Gastrocnemius medialis (tissue), 4 donors: Measurements from ENCODE around the gene LPCAT3. TPM values are rescaled to one million over a fixed set of nuclear protein-coding genes. Genes with fewer than 3 reads are reported as not detected.

Experiments
- ATAC-seq, 2 donors: fragments of 150-250 bp; one replicate each; pipeline ENCODE4 v1.9.1; 2016
- DNase-seq, 2 donors: peaks; one replicate each; pipeline ENCODE4 v3.0.0-alpha.2; 2019
- H3K27ac ChIP-seq, 4 donors: fragments of 200-600 bp; sonication (generic); 1 replicate in 1 of 4; 2 replicates in 3 of 4; pipeline ENCODE4 v1.5.1; 2016 to 2018; ENCODE audit warnings: mild to moderate bottlenecking in 2 of 4, moderate library complexity in 1 of 4
- H3K27me3 ChIP-seq, 3 donors: fragments of 200-600 bp; sonication (generic) in 2 of 3; 1 replicate in 1 of 3; 2 replicates in 2 of 3; pipeline versions ENCODE4 v1.5.1 to v1.6.0; 2016 to 2019; ENCODE audit warnings: mild to moderate bottlenecking in 1 of 3, moderate library complexity in 1 of 3
- H3K36me3 ChIP-seq, 2 donors: fragments of 200-600 bp; sonication (generic) in 1 of 2; one replicate each; pipeline ENCODE4 v1.5.1; 2017 to 2018
- H3K4me1 ChIP-seq, 2 donors: fragments of 200-600 bp; sonication (generic) in 1 of 2; one replicate each; pipeline ENCODE4 v1.5.1; 2016 to 2017; ENCODE audit warnings: mild to moderate bottlenecking in 2 of 2
- H3K4me3 ChIP-seq, 4 donors: fragments of 200-600 bp; sonication (generic) in 3 of 4; 1 replicate in 1 of 4; 2 replicates in 3 of 4; pipeline ENCODE4 v1.5.1; 2016 to 2019; ENCODE audit warnings: mild to moderate bottlenecking in 2 of 4
- H3K9me3 ChIP-seq, 3 donors: fragments of 200-600 bp; sonication (generic) in 2 of 3; 1 replicate in 1 of 3; 2 replicates in 2 of 3; pipeline ENCODE4 v1.5.1; 2016 to 2019
- CTCF ChIP-seq, 5 experiments: fragments of 450-650 bp in 3 of 5; fragments of 200-600 bp in 2 of 5; sonication (generic) in 2 of 5; IDR thresholded peaks in 4 of 5; conservative IDR thresholded peaks in 1 of 5; 1 replicate in 4 of 5; 2 replicates in 1 of 5; pipeline ENCODE4 v1.5.1; 2016 to 2019; ENCODE audit warnings: antibody characterized with exemption in 5 of 5, mild to moderate bottlenecking in 3 of 5, moderate library complexity in 3 of 5
- POLR2A ChIP-seq, 2 donors: fragments of 450-650 bp; IDR thresholded peaks; one replicate each; pipeline ENCODE4 v1.6.1; 2017; ENCODE audit warnings: antibody characterized with exemption in 2 of 2, mild to moderate bottlenecking in 2 of 2, moderate library complexity in 2 of 2
- in situ Hi-C, 4 donors: fragments of 200-750 bp; cut with MboI; loops; one replicate each; pipeline versions ENCODE4 v1.15.0 to v1.8.0; 2017; ENCODE audit warnings: low sequenced_read_pairs in 4 of 4
- intact Hi-C: fragments of 100-400 bp; cut with DNase I; formaldehyde crosslinking; loops from one replicate; pipeline ENCODE4 v1.15.1; 2023; ENCODE audit warnings: low total_unique reads
- total RNA-seq, 4 donors: library from RNA; depleted of rRNA; stranded (reverse); fragments of >200 nt; gene quantifications; one replicate each; pipeline versions ENCODE4 v1.1.0 to v1.2.3, GENCODE V29; 2016

LPCAT3 gene
- total RNA-seq, 4 donors from 2014 or later: 19.4 to 42.8 (median 36.7) TPM

- no peak overlapping the region for H3K27ac ChIP-seq
Observed at GRCh38 chr12:6950401-6950801, 67.9 kb downstream of the LPCAT3 start.

GRCh38 chr12:6948873-6949594, 69.2 kb downstream of the LPCAT3 start:
- intact Hi-C loops: no loop called here
- TF ChIP-seq CTCF (IDR thresholded peaks at IDR 0.05 in 4 of 5, conservative IDR thresholded peaks at IDR 0.05 in 1 of 5): no peak
- no peak for TF ChIP-seq POLR2A (IDR thresholded peaks at IDR 0.05)
- ATAC-seq: no peak
- Histone ChIP-seq H3K4me1 (peaks cover 9 to 21% of the 10 kb centered on the region in 2 donors), H3K9me3 (no peaks in the 10 kb centered on the region), H3K4me3 (no peak overlapping the region), H3K27me3 (no peaks in the 10 kb centered on the region), H3K36me3 (peaks cover 0 to 17% of the 10 kb centered on the region in 2 donors), H3K27ac (no peak overlapping the region)
- in situ Hi-C loops: loop anchor here in 2 of 4 donors (10.0 to 25.0 kb wide), 2 partner anchors 163 to 166 kb away; partner anchors contain the start of gene C1RL (in 1 of the 2)
- DNase-seq: no peak

More at GRCh38 chr12:6950401-6950801, 67.9 kb downstream of the LPCAT3 start:
- no peaks in the 10 kb centered on the region for H3K9me3 ChIP-seq
- intact Hi-C loops: no loop called here
- DNase-seq (no peak), ATAC-seq (no peak)
- TF ChIP-seq POLR2A (IDR thresholded peaks at IDR 0.05) (no peak), CTCF (IDR thresholded peaks at IDR 0.05 in 4 of 5, conservative IDR thresholded peaks at IDR 0.05 in 1 of 5) (no peak)
- H3K36me3 ChIP-seq: peaks cover 0 to 17% of the 10 kb centered on the region in 2 donors
- in situ Hi-C loops: no loop called here
- H3K4me1 ChIP-seq: peaks cover 3 to 13% of the 10 kb centered on the region in 2 donors
- no peaks in the 10 kb centered on the region for H3K27me3 ChIP-seq
- no peak overlapping the region for H3K4me3 ChIP-seq

GRCh38 chr12:6947615-6948014, 70.7 kb downstream of the LPCAT3 start:
- H3K27ac ChIP-seq: no peak overlapping the region
- peaks cover 13 to 27% of the 10 kb centered on the region in 2 donors for H3K4me1 ChIP-seq
- peaks cover 0 to 17% of the 10 kb centered on the region in 2 donors for H3K36me3 ChIP-seq
- no peaks in the 10 kb centered on the region for H3K9me3 ChIP-seq
- ATAC-seq (no peak), DNase-seq (no peak)
- no peak overlapping the region for H3K4me3 ChIP-seq
- intact Hi-C loops (no loop called here), in situ Hi-C loops (loop anchor here in 2 of 4 donors (10.0 to 25.0 kb wide), 2 partner anchors 165 to 167 kb away; partner anchors contain the start of gene C1RL (in 1 of the 2))
- H3K27me3 ChIP-seq: no peaks in the 10 kb centered on the region
- no peak for TF ChIP-seq CTCF (IDR thresholded peaks at IDR 0.05 in 4 of 5, conservative IDR thresholded peaks at IDR 0.05 in 1 of 5)
- no peak for TF ChIP-seq POLR2A (IDR thresholded peaks at IDR 0.05)

GRCh38 chr12:6946920-6947374, 71.3 kb downstream of the LPCAT3 start:
- intact Hi-C loops: no loop called here
- TF ChIP-seq CTCF (IDR thresholded peaks at IDR 0.05 in 4 of 5, conservative IDR thresholded peaks at IDR 0.05 in 1 of 5) (no peak), POLR2A (IDR thresholded peaks at IDR 0.05) (no peak)
- DNase-seq: no peak

More at GRCh38 chr12:6946920-6947374, 71.3 kb downstream of the LPCAT3 start:
- peaks cover 0 to 17% of the 10 kb centered on the region in 2 donors for H3K36me3 ChIP-seq
- H3K27me3 ChIP-seq: no peaks in the 10 kb centered on the region
- in situ Hi-C loops: loop anchor here in 2 of 4 donors (10.0 to 25.0 kb wide), 2 partner anchors 165 to 168 kb away; partner anchors contain the start of gene C1RL (in 1 of the 2)
- H3K9me3 ChIP-seq: no peaks in the 10 kb centered on the region
- H3K27ac ChIP-seq: peak overlapping the region in 2 of 4 donors; percentile 42 to 93
- H3K4me3 ChIP-seq: peak overlapping the region in 1 of 4 donors; percentile 12
- ATAC-seq: no peak
- peaks cover 13 to 30% of the 10 kb centered on the region in 2 donors for H3K4me1 ChIP-seq
